CD14-positive monocyte (primary cell): ENCODE data around the gene EXTL1. TPM values are rescaled to one million over a fixed set of nuclear protein-coding genes. Genes with fewer than 3 reads are reported as not detected.

Source experiments
- DNase-seq, 3 donors: peaks; one replicate each; pipeline ENCODE4 v3.0.0-alpha.2; 2011 to 2022
- H2AFZ ChIP-seq: 2 replicates; pipeline ENCODE4 v1.6.0; 2012; ENCODE audit warnings: mild to moderate bottlenecking, low read depth, low read length, inconsistent platforms; ENCODE audit not compliant: insufficient read depth, poor library complexity, severe bottlenecking
- H3K27ac ChIP-seq, 2 donors: 1 replicate in 1 of 2; 2 replicates in 1 of 2; pipeline ENCODE4 v1.5.1; 2012 to 2013; ENCODE audit warnings: low read length in 2 of 2, control low read depth in 1 of 2, inconsistent platforms in 1 of 2, low read depth in 1 of 2, mild to moderate bottlenecking in 1 of 2
- H3K27me3 ChIP-seq, 2 donors: one replicate each; pipeline versions ENCODE4 v1.6.0 to v1.6.1; 2011 to 2013; ENCODE audit warnings: low read length in 2 of 2; ENCODE audit not compliant: control insufficient read depth in 2 of 2, insufficient read depth in 2 of 2
- H3K36me3 ChIP-seq, 2 donors: replicated peaks in 1 of 2; 1 replicate in 1 of 2; 2 replicates in 1 of 2; pipeline versions ENCODE4 v1.5.1 to v1.6.1; 2012 to 2013; ENCODE audit warnings: low read length in 2 of 2, control low read depth in 1 of 2, inconsistent platforms in 1 of 2, mild to moderate bottlenecking in 1 of 2; ENCODE audit not compliant: insufficient read depth in 2 of 2, control insufficient read depth in 1 of 2
- H3K4me1 ChIP-seq, 2 donors: 1 replicate in 1 of 2; 2 replicates in 1 of 2; pipeline versions ENCODE4 v1.5.1 to v1.6.1; 2012 to 2013; ENCODE audit warnings: low read length in 2 of 2, control low read depth in 1 of 2, inconsistent platforms in 1 of 2, mild to moderate bottlenecking in 1 of 2, moderate library complexity in 1 of 2; ENCODE audit not compliant: insufficient read depth in 2 of 2, control insufficient read depth in 1 of 2
- H3K4me2 ChIP-seq: replicated peaks from 2 replicates; pipeline ENCODE3; 2012; ENCODE audit warnings: low read length, moderate library complexity, mild to moderate bottlenecking; ENCODE audit not compliant: poor library complexity, severe bottlenecking; ENCODE audit errors: extremely low read depth
- H3K4me3 ChIP-seq, 3 experiments: fragments of 200-600 bp in 1 of 3; sonication (generic) in 1 of 3; replicated peaks in 1 of 3; 1 replicate in 2 of 3; 2 replicates in 1 of 3; pipeline ENCODE4 v1.5.1; 2011 to 2013; ENCODE audit warnings: low read length in 3 of 3, mild to moderate bottlenecking in 3 of 3, control low read depth in 2 of 3, low read depth in 2 of 3, inconsistent platforms in 1 of 3, moderate library complexity in 1 of 3
- H3K79me2 ChIP-seq: 2 replicates; pipeline ENCODE4 v1.6.0; 2012; ENCODE audit warnings: mild to moderate bottlenecking, control low read depth, inconsistent platforms, low read length, moderate library complexity; ENCODE audit not compliant: insufficient read depth
- H3K9ac ChIP-seq: 2 replicates; pipeline ENCODE4 v1.6.0; 2017; ENCODE audit warnings: low read length, mild to moderate bottlenecking; ENCODE audit not compliant: insufficient read depth, poor library complexity, severe bottlenecking
- H3K9me3 ChIP-seq, 2 donors: replicated peaks in 1 of 2; 1 replicate in 1 of 2; 2 replicates in 1 of 2; pipeline versions ENCODE4 v1.5.1 to v1.6.1; 2012 to 2013; ENCODE audit warnings: low read length in 2 of 2, control low read depth in 1 of 2; ENCODE audit not compliant: control insufficient read depth in 1 of 2, insufficient read depth in 1 of 2
- H4K20me1 ChIP-seq: 2 replicates; pipeline ENCODE4 v1.6.0; 2012; ENCODE audit warnings: mild to moderate bottlenecking, low read length, control low read depth, moderate library complexity; ENCODE audit not compliant: insufficient read depth
- H3K27ac Mint-ChIP-seq, 7 donors: one replicate each; pipeline ENCODE4 v1.8.0; 2020; ENCODE audit warnings: mild to moderate bottlenecking in 7 of 7, mixed read lengths in 7 of 7, moderate library complexity in 6 of 7, inconsistent platforms in 2 of 7
- H3K27me3 Mint-ChIP-seq, 3 donors: one replicate each; pipeline ENCODE4 v1.8.0; 2021 to 2022; ENCODE audit warnings: low read depth in 3 of 3, mild to moderate bottlenecking in 3 of 3, mixed read lengths in 3 of 3, moderate library complexity in 3 of 3, inconsistent platforms in 1 of 3
- H3K36me3 Mint-ChIP-seq, 2 donors: one replicate each; pipeline ENCODE4 v1.8.0; 2020; ENCODE audit warnings: mixed read lengths in 2 of 2, inconsistent platforms in 1 of 2, mild to moderate bottlenecking in 1 of 2
- H3K4me1 Mint-ChIP-seq: one replicate; pipeline ENCODE4 v1.8.0; 2020; ENCODE audit warnings: mild to moderate bottlenecking, mixed read lengths
- H3K4me3 Mint-ChIP-seq, 2 donors: one replicate each; pipeline ENCODE4 v1.8.0; 2020; ENCODE audit warnings: mild to moderate bottlenecking in 2 of 2, mixed read lengths in 2 of 2, moderate library complexity in 1 of 2
- H3K9me3 Mint-ChIP-seq, 7 donors: one replicate each; pipeline ENCODE4 v1.8.0; 2020 to 2022; ENCODE audit warnings: mixed read lengths in 7 of 7, mild to moderate bottlenecking in 6 of 7, moderate library complexity in 6 of 7, inconsistent platforms in 2 of 7
- WGBS: methylation state at CpG from one replicate; pipeline ENCODE4 v1.1.5; 2013; ENCODE audit warnings: missing lambda C conversion rate; ENCODE audit not compliant: insufficient coverage; 5-methylcytosine and 5-hydroxymethylcytosine counted together
- intact Hi-C, 2 donors: fragments of 100-400 bp; cut with micrococcal nuclease; formaldehyde crosslinking; loops; one replicate each; pipeline versions ENCODE4 v1.15.0 to v1.15.1; 2023
- polyA plus RNA-seq, 3 donors: library from polyadenylated mRNA; depleted of rRNA in 1 of 3; unstranded in 2 of 3; stranded (reverse) in 1 of 3; fragments of 300-500 nt in 2 of 3; fragments of >200 nt in 1 of 3; fragmentation: Illumina TruSeq in 2 of 3; gene quantifications; 1 replicate in 2 of 3; 2 replicates in 1 of 3; pipeline ENCODE4 v1.2.3, GENCODE V29; 2012 to 2021
- TF ChIP-seq, protein P1 (sequence below): fragments of 200-600 bp; IDR thresholded peaks from one replicate; pipeline ENCODE4 v1.8.0; 2022; ENCODE audit warnings: antibody characterized with exemption, mild to moderate bottlenecking

The EXTL1 gene
- polyA plus RNA-seq, 3 donors = not detected

GRCh38 chr1:26044414-26044813 is 22.8 kb downstream of the EXTL1 start:
- Histone ChIP-seq H3K36me3 (no peaks in the 10 kb centered on the region), H2AFZ (no peak overlapping the region), H3K27ac (no peak overlapping the region), H3K4me2 (no peak overlapping the region), H3K9ac (no peak overlapping the region), H4K20me1 (no peaks in the 10 kb centered on the region), H3K4me1 (peaks cover 0 to under 1% of the 10 kb centered on the region in 2 donors), H3K9me3 (peaks cover 0 to 24% of the 10 kb centered on the region in 2 donors), H3K79me2 (no peaks in the 10 kb centered on the region), H3K27me3 (peaks cover 28 to 64% of the 10 kb centered on the region in 2 donors), H3K4me3 (no peak overlapping the region)
- no peaks in the 10 kb centered on the region for H3K36me3 Mint-ChIP-seq
- TF ChIP-seq, protein P1, sequence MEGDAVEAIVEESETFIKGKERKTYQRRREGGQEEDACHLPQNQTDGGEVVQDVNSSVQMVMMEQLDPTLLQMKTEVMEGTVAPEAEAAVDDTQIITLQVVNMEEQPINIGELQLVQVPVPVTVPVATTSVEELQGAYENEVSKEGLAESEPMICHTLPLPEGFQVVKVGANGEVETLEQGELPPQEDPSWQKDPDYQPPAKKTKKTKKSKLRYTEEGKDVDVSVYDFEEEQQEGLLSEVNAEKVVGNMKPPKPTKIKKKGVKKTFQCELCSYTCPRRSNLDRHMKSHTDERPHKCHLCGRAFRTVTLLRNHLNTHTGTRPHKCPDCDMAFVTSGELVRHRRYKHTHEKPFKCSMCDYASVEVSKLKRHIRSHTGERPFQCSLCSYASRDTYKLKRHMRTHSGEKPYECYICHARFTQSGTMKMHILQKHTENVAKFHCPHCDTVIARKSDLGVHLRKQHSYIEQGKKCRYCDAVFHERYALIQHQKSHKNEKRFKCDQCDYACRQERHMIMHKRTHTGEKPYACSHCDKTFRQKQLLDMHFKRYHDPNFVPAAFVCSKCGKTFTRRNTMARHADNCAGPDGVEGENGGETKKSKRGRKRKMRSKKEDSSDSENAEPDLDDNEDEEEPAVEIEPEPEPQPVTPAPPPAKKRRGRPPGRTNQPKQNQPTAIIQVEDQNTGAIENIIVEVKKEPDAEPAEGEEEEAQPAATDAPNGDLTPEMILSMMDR = no peak
- peak overlapping the region in 1 of 2 donors; percentile 84 for H3K4me3 Mint-ChIP-seq
- no CpG with 5 or more reads among the region's 3 CpGs for WGBS
- no peak for DNase-seq
- peaks cover 2% of the 10 kb centered on the region for H3K4me1 Mint-ChIP-seq
- no peak overlapping the region for H3K27ac Mint-ChIP-seq
- intact Hi-C loops = no loop called here
- peaks cover 50 to 73% (median 61%) of the 10 kb centered on the region in 3 donors for H3K27me3 Mint-ChIP-seq
- peaks cover 0 to 12% (median 1%) of the 10 kb centered on the region in 7 donors for H3K9me3 Mint-ChIP-seq

- DNase-seq = no peak
- 34% methylated on average over 29 of the region's 29 CpGs for WGBS
- peaks cover 0 to 24% of the 10 kb centered on the region in 2 donors for H3K9me3 ChIP-seq
- Mint-ChIP-seq H3K4me1 (peaks cover 6% of the 10 kb centered on the region), H3K9me3 (peaks cover 0 to 11% (median 1%) of the 10 kb centered on the region in 7 donors), H3K36me3 (no peaks in the 10 kb centered on the region), H3K27me3 (peaks cover 50 to 79% (median 61%) of the 10 kb centered on the region in 3 donors), H3K4me3 (peak overlapping the region in 1 of 2 donors; percentile 84), H3K27ac (no peak overlapping the region)
- no peaks in the 10 kb centered on the region for H4K20me1 ChIP-seq
- TF ChIP-seq, protein P1 = no peak
- no peak overlapping the region for H3K9ac ChIP-seq
- intact Hi-C loops = no loop called here
- peaks cover 0 to 5% of the 10 kb centered on the region in 2 donors for H3K4me1 ChIP-seq
- H3K4me3 ChIP-seq = no peak overlapping the region
- no peak overlapping the region for H2AFZ ChIP-seq
- H3K36me3 ChIP-seq = no peaks in the 10 kb centered on the region
- H3K27me3 ChIP-seq = peaks cover 28 to 67% of the 10 kb centered on the region in 2 donors
- no peaks in the 10 kb centered on the region for H3K79me2 ChIP-seq
- H3K27ac ChIP-seq = no peak overlapping the region
- H3K4me2 ChIP-seq = no peak overlapping the region
These were observed 23.6 kb downstream of the EXTL1 start for GRCh38 chr1:26044971-26045721.
